HEK293 (cell line): ENCODE measurements around the gene MYO7A.

Source experiments
- CTCF ChIA-PET: fragments of 350-600 bp; formaldehyde crosslinking; extraction: SDS; loops from one replicate; lab custom pipeline; 2021; ENCODE audit warnings: antibody characterized with exemption; lab: Yijun Ruan, JAX
- POLR2A ChIA-PET: fragments of 300-600 bp; formaldehyde crosslinking; extraction: SDS; loops from one replicate; lab custom pipeline; 2020; ENCODE audit warnings: antibody characterized with exemption, inconsistent platforms; lab: Yijun Ruan, JAX
- H3K27ac ChIP-seq: fragments of 200-500 bp; sonication (Bioruptor generic); 2 replicates; pipeline ENCODE4 v1.5.1; 2014; ENCODE audit warnings: low read depth, low read length, control low read depth, inconsistent platforms; ENCODE audit errors: extremely low read depth
- H3K36me3 ChIP-seq, 2 experiments: fragments of 200-500 bp in 1 of 2; sonication (Bioruptor generic) in 1 of 2; 1 replicate in 1 of 2; 2 replicates in 1 of 2; pipeline ENCODE4 v1.5.1; 2014 to 2017; ENCODE audit warnings: inconsistent platforms in 2 of 2, low read length in 2 of 2; ENCODE audit not compliant: control insufficient read depth in 2 of 2, insufficient read depth in 1 of 2
- H3K4me1 ChIP-seq: fragments of 200-500 bp; sonication (Bioruptor generic); 2 replicates; pipeline ENCODE4 v1.5.1; 2014; ENCODE audit warnings: mild to moderate bottlenecking, low read length, inconsistent platforms; ENCODE audit not compliant: control insufficient read depth, insufficient read depth
- H3K4me3 ChIP-seq: 2 replicates; pipeline ENCODE4 v1.5.1; 2011; ENCODE audit warnings: low read depth, mild to moderate bottlenecking, control low read depth, low read length, moderate library complexity
- H3K9me3 ChIP-seq: fragments of 200-500 bp; sonication (Bioruptor generic); 2 replicates; pipeline ENCODE4 v1.5.1; 2014; ENCODE audit warnings: low read depth, low read length, inconsistent platforms; ENCODE audit not compliant: control insufficient read depth, insufficient read depth
- FEZF1 ChIP-seq: fragments of 450-650 bp; formaldehyde crosslinking; IDR thresholded peaks from 2 replicates; pipeline ENCODE4 v1.5.1; 2016; ENCODE audit warnings: missing biosample characterization, missing genetic modification characterization
- HOXD13 ChIP-seq: sonication (generic); formaldehyde crosslinking; IDR thresholded peaks from 2 replicates; pipeline ENCODE4 v1.8.0; 2022; ENCODE audit warnings: missing genetic modification reagents, borderline replicate concordance
- KLF1 ChIP-seq: fragments of 450-650 bp; formaldehyde crosslinking; IDR thresholded peaks from 2 replicates; pipeline ENCODE4 v1.5.1; 2016; ENCODE audit warnings: missing biosample characterization, missing genetic modification characterization
- KLF8 ChIP-seq: fragments of 450-650 bp; formaldehyde crosslinking; IDR thresholded peaks from 2 replicates; pipeline ENCODE4 v1.5.1; 2016; ENCODE audit warnings: missing biosample characterization, missing genetic modification characterization
- SCRT1 ChIP-seq: fragments of 450-650 bp; formaldehyde crosslinking; IDR thresholded peaks from 2 replicates; pipeline ENCODE4 v1.5.1; 2016; ENCODE audit warnings: missing biosample characterization, missing genetic modification characterization, borderline replicate concordance
- SP3 ChIP-seq: fragments of 450-650 bp; formaldehyde crosslinking; IDR thresholded peaks from 2 replicates; pipeline ENCODE4 v1.5.1; 2016; ENCODE audit warnings: missing biosample characterization, missing genetic modification characterization
- TRIM28 ChIP-seq: IDR thresholded peaks from 2 replicates; pipeline ENCODE4 v1.6.1; 2011; ENCODE audit warnings: low read length, control low read depth, borderline replicate concordance
- ZIC2 ChIP-seq: fragments of 450-650 bp; formaldehyde crosslinking; IDR thresholded peaks from 2 replicates; pipeline ENCODE4 v1.5.1; 2016; ENCODE audit warnings: missing biosample characterization, missing genetic modification characterization
- ZNF2 ChIP-seq: fragments of 450-650 bp; formaldehyde crosslinking; IDR thresholded peaks from 2 replicates; pipeline ENCODE4 v1.5.1; 2016; ENCODE audit warnings: missing biosample characterization, missing genetic modification characterization
- ZNF37A ChIP-seq: fragments of 450-650 bp; IDR thresholded peaks from 2 replicates; pipeline ENCODE4 v1.5.1; 2018; ENCODE audit warnings: missing biosample characterization, missing genetic modification characterization
- ZNF629 ChIP-seq: fragments of 450-650 bp; formaldehyde crosslinking; IDR thresholded peaks from 2 replicates; pipeline ENCODE4 v1.5.1; 2017; ENCODE audit warnings: missing biosample characterization, missing genetic modification characterization
- ZNF747 ChIP-seq: fragments of 450-650 bp; formaldehyde crosslinking; IDR thresholded peaks from 2 replicates; pipeline ENCODE4 v1.5.1; 2016; ENCODE audit warnings: missing biosample characterization, missing genetic modification characterization
- ZNF76 ChIP-seq: fragments of 450-650 bp; formaldehyde crosslinking; IDR thresholded peaks from 2 replicates; pipeline ENCODE4; 2016; ENCODE audit warnings: low read depth, missing biosample characterization, missing genetic modification characterization, borderline replicate concordance
- ZNF792 ChIP-seq: fragments of 450-650 bp; formaldehyde crosslinking; IDR thresholded peaks from 2 replicates; pipeline ENCODE4 v1.5.1; 2016; ENCODE audit warnings: missing biosample characterization, missing genetic modification characterization
- TF ChIP-seq, protein P1 (sequence below): fragments of 450-650 bp; formaldehyde crosslinking; IDR thresholded peaks from 2 replicates; pipeline ENCODE4 v1.5.1; 2016; ENCODE audit warnings: missing biosample characterization, missing genetic modification characterization, low read depth
- TF ChIP-seq, protein P2 (sequence below): fragments of 450-650 bp; IDR thresholded peaks from 2 replicates; pipeline ENCODE4 v1.5.1; 2018; ENCODE audit warnings: missing biosample characterization, missing genetic modification characterization
- TF ChIP-seq, protein P3 (sequence below): fragments of 450-650 bp; formaldehyde crosslinking; conservative IDR thresholded peaks from 2 replicates; pipeline ENCODE4 v1.5.1; 2016; ENCODE audit warnings: low read depth, missing biosample characterization, missing genetic modification characterization
- TF ChIP-seq, protein P4 (sequence below): fragments of 450-650 bp; formaldehyde crosslinking; IDR thresholded peaks from 2 replicates; pipeline ENCODE4 v1.5.1; 2016; ENCODE audit warnings: missing biosample characterization, missing genetic modification characterization, low read depth
- TF ChIP-seq, protein P5 (sequence below): fragments of 450-650 bp; formaldehyde crosslinking; IDR thresholded peaks from 2 replicates; pipeline ENCODE4 v1.5.1; 2016; ENCODE audit warnings: missing biosample characterization, missing genetic modification characterization, borderline replicate concordance

Gene MYO7A

DNA sequence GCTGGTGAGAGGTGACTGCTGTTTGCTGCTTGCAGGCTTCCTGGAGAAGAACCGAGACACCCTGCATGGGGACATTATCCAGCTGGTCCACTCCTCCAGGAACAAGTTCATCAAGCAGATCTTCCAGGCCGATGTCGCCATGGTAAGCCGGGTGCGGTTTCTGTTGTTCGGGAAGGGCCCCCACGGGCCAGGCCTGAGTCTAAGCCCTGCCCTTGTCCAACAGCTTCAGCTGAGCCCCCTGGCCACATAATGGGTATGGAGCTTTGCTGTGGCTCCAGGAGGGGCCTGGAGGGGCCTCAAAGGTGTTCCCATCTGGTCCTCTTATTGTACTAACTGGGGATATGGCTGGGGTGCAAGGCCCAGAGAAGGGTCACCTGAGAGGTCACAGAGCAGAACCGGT is 38.0 kb downstream of the MYO7A start:
- Histone ChIP-seq H3K4me3 (no peak overlapping the region), H3K36me3 (no peaks in the 10 kb centered on the region), H3K4me1 (no peaks in the 10 kb centered on the region), H3K27ac (no peak overlapping the region), H3K9me3 (no peaks in the 10 kb centered on the region)
- TF ChIP-seq ZNF629 (tag by site-specific recombination) (no peak), ZIC2 (no peak), ZNF747 (tag by site-specific recombination) (no peak), ZNF792 (no peak), KLF8 (tag by site-specific recombination) (no peak), FEZF1 (tag by site-specific recombination) (no peak), KLF1 (tag by site-specific recombination) (no peak), SCRT1 (tag by site-specific recombination) (no peak)
- TF ChIP-seq, protein P1, sequence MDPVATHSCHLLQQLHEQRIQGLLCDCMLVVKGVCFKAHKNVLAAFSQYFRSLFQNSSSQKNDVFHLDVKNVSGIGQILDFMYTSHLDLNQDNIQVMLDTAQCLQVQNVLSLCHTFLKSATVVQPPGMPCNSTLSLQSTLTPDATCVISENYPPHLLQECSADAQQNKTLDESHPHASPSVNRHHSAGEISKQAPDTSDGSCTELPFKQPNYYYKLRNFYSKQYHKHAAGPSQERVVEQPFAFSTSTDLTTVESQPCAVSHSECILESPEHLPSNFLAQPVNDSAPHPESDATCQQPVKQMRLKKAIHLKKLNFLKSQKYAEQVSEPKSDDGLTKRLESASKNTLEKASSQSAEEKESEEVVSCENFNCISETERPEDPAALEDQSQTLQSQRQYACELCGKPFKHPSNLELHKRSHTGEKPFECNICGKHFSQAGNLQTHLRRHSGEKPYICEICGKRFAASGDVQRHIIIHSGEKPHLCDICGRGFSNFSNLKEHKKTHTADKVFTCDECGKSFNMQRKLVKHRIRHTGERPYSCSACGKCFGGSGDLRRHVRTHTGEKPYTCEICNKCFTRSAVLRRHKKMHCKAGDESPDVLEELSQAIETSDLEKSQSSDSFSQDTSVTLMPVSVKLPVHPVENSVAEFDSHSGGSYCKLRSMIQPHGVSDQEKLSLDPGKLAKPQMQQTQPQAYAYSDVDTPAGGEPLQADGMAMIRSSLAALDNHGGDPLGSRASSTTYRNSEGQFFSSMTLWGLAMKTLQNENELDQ (tag by site-specific recombination), result no peak
- TF ChIP-seq, protein P2, sequence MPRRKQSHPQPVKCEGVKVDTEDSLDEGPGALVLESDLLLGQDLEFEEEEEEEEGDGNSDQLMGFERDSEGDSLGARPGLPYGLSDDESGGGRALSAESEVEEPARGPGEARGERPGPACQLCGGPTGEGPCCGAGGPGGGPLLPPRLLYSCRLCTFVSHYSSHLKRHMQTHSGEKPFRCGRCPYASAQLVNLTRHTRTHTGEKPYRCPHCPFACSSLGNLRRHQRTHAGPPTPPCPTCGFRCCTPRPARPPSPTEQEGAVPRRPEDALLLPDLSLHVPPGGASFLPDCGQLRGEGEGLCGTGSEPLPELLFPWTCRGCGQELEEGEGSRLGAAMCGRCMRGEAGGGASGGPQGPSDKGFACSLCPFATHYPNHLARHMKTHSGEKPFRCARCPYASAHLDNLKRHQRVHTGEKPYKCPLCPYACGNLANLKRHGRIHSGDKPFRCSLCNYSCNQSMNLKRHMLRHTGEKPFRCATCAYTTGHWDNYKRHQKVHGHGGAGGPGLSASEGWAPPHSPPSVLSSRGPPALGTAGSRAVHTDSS (tag by site-specific recombination), result no peak
- TF ChIP-seq, protein P3, sequence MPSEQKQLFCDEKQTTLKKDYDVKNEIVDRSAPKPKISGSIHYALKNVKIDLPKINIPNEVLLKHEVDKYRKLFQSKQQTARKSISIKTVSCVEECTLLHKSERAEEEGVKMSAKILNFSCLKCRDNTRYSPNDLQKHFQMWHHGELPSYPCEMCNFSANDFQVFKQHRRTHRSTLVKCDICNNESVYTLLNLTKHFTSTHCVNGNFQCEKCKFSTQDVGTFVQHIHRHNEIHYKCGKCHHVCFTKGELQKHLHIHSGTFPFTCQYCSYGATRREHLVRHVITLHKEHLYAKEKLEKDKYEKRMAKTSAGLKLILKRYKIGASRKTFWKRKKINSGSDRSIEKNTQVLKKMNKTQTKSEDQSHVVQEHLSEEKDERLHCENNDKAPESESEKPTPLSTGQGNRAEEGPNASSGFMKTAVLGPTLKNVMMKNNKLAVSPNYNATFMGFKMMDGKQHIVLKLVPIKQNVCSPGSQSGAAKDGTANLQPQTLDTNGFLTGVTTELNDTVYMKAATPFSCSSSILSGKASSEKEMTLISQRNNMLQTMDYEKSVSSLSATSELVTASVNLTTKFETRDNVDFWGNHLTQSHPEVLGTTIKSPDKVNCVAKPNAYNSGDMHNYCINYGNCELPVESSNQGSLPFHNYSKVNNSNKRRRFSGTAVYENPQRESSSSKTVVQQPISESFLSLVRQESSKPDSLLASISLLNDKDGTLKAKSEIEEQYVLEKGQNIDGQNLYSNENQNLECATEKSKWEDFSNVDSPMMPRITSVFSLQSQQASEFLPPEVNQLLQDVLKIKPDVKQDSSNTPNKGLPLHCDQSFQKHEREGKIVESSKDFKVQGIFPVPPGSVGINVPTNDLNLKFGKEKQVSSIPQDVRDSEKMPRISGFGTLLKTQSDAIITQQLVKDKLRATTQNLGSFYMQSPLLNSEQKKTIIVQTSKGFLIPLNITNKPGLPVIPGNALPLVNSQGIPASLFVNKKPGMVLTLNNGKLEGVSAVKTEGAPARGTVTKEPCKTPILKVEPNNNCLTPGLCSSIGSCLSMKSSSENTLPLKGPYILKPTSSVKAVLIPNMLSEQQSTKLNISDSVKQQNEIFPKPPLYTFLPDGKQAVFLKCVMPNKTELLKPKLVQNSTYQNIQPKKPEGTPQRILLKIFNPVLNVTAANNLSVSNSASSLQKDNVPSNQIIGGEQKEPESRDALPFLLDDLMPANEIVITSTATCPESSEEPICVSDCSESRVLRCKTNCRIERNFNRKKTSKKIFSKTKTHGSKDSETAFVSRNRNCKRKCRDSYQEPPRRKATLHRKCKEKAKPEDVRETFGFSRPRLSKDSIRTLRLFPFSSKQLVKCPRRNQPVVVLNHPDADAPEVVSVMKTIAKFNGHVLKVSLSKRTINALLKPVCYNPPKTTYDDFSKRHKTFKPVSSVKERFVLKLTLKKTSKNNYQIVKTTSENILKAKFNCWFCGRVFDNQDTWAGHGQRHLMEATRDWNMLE (tag by site-specific recombination), result no peak
- ChIA-PET CTCF (interaction anchor here (1.1 to 2.7 kb wide), 3 partner anchors 18 to 39 kb away, joined by 3 to 12 read pairs (median 4); no protein-coding TSS in a partner anchor), POLR2A (no interaction called here)

DNA sequence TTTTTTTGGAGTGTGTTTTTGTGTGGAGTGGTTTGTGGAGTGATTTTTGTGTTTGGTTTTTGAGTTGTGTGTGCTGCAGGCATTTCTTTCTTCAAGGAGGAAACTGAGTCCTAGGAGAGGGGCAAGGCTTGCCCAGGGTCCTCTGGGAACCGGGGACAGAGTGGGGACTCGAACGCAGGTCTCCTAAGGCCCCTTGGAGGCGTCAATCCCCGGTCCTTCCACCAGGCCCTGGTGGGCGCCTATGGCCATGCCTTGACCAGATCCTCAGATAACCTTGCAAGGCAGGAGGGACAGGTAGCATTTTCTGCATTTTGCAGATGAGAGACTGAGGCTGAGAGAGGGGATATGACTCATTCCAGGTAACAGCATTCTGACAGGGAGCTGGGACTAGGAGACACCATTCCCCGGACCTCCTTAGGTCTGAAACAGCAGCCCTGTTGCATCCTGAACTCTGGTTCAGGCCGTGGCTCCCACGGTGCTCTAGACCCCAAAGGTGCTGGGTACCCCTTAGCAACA is 39.1 kb downstream of the MYO7A start:
- no peaks in the 10 kb centered on the region for H3K36me3 ChIP-seq
- CTCF ChIA-PET, result interaction anchor here (0.6 to 2.7 kb wide), 5 partner anchors 19 to 125 kb away, joined by 3 to 12 read pairs (median 4); no protein-coding TSS in a partner anchor
- no peaks in the 10 kb centered on the region for H3K9me3 ChIP-seq
- H3K4me1 ChIP-seq, result no peaks in the 10 kb centered on the region
- H3K4me3 ChIP-seq, result no peak overlapping the region
- no peak overlapping the region for H3K27ac ChIP-seq
- POLR2A ChIA-PET, result no interaction called here
- TF ChIP-seq ZNF76 (tag by site-specific recombination) (no peak), ZNF792 (no peak), SP3 (tag by site-specific recombination) (no peak), ZNF37A (tag by site-specific recombination) (no peak), ZNF2 (tag by site-specific recombination) (no peak), HOXD13 (CRISPR knock-in tag) (no peak), TRIM28 (no peak)
- TF ChIP-seq, protein P4, sequence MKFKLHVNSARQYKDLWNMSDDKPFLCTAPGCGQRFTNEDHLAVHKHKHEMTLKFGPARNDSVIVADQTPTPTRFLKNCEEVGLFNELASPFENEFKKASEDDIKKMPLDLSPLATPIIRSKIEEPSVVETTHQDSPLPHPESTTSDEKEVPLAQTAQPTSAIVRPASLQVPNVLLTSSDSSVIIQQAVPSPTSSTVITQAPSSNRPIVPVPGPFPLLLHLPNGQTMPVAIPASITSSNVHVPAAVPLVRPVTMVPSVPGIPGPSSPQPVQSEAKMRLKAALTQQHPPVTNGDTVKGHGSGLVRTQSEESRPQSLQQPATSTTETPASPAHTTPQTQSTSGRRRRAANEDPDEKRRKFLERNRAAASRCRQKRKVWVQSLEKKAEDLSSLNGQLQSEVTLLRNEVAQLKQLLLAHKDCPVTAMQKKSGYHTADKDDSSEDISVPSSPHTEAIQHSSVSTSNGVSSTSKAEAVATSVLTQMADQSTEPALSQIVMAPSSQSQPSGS (tag by site-specific recombination), result no peak
- TF ChIP-seq, protein P5, sequence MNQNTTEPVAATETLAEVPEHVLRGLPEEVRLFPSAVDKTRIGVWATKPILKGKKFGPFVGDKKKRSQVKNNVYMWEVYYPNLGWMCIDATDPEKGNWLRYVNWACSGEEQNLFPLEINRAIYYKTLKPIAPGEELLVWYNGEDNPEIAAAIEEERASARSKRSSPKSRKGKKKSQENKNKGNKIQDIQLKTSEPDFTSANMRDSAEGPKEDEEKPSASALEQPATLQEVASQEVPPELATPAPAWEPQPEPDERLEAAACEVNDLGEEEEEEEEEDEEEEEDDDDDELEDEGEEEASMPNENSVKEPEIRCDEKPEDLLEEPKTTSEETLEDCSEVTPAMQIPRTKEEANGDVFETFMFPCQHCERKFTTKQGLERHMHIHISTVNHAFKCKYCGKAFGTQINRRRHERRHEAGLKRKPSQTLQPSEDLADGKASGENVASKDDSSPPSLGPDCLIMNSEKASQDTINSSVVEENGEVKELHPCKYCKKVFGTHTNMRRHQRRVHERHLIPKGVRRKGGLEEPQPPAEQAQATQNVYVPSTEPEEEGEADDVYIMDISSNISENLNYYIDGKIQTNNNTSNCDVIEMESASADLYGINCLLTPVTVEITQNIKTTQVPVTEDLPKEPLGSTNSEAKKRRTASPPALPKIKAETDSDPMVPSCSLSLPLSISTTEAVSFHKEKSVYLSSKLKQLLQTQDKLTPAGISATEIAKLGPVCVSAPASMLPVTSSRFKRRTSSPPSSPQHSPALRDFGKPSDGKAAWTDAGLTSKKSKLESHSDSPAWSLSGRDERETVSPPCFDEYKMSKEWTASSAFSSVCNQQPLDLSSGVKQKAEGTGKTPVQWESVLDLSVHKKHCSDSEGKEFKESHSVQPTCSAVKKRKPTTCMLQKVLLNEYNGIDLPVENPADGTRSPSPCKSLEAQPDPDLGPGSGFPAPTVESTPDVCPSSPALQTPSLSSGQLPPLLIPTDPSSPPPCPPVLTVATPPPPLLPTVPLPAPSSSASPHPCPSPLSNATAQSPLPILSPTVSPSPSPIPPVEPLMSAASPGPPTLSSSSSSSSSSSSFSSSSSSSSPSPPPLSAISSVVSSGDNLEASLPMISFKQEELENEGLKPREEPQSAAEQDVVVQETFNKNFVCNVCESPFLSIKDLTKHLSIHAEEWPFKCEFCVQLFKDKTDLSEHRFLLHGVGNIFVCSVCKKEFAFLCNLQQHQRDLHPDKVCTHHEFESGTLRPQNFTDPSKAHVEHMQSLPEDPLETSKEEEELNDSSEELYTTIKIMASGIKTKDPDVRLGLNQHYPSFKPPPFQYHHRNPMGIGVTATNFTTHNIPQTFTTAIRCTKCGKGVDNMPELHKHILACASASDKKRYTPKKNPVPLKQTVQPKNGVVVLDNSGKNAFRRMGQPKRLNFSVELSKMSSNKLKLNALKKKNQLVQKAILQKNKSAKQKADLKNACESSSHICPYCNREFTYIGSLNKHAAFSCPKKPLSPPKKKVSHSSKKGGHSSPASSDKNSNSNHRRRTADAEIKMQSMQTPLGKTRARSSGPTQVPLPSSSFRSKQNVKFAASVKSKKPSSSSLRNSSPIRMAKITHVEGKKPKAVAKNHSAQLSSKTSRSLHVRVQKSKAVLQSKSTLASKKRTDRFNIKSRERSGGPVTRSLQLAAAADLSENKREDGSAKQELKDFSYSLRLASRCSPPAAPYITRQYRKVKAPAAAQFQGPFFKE (tag by site-specific recombination), result no peak
